Measurements from ENCODE around the gene CTIF.

- TF ChIP-seq CTCF (IDR thresholded peaks at IDR 0.05) (no peak), POLR2A (IDR thresholded peaks at IDR 0.05) (no peak), EP300 (IDR thresholded peaks at IDR 0.05) (no peak), POLR2AphosphoS5 (IDR thresholded peaks at IDR 0.05) (no peak)
These were observed 263.9 kb downstream of the CTIF start for GRCh38 chr18:48802543-48803290.
